ENCODE data around the gene BTBD9. TPM values are rescaled to one million over a fixed set of nuclear protein-coding genes. Genes with fewer than 3 reads are reported as not detected.

Gene BTBD9
- total RNA-seq, 4 donors from 2014 or later: 10.8 to 26.3 (median 15.3) TPM

GRCh38 chr6:38588631-38589366 is 50.9 kb downstream of the BTBD9 start:
- ATAC-seq (ENCODE audit: low FRiP score) (peak; percentile 94), DNase-seq (ENCODE audit: low spot score) (no peak)
- TF ChIP-seq, protein P1, sequence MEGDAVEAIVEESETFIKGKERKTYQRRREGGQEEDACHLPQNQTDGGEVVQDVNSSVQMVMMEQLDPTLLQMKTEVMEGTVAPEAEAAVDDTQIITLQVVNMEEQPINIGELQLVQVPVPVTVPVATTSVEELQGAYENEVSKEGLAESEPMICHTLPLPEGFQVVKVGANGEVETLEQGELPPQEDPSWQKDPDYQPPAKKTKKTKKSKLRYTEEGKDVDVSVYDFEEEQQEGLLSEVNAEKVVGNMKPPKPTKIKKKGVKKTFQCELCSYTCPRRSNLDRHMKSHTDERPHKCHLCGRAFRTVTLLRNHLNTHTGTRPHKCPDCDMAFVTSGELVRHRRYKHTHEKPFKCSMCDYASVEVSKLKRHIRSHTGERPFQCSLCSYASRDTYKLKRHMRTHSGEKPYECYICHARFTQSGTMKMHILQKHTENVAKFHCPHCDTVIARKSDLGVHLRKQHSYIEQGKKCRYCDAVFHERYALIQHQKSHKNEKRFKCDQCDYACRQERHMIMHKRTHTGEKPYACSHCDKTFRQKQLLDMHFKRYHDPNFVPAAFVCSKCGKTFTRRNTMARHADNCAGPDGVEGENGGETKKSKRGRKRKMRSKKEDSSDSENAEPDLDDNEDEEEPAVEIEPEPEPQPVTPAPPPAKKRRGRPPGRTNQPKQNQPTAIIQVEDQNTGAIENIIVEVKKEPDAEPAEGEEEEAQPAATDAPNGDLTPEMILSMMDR (IDR thresholded peaks at IDR 0.05): no peak

GRCh38 chr6:38587766-38588362 is 51.9 kb downstream of the BTBD9 start:
- DNase-seq (ENCODE audit: low spot score) (no peak), ATAC-seq (ENCODE audit: low FRiP score) (no peak)
- TF ChIP-seq, protein P1 (IDR thresholded peaks at IDR 0.05): no peak

DNA sequence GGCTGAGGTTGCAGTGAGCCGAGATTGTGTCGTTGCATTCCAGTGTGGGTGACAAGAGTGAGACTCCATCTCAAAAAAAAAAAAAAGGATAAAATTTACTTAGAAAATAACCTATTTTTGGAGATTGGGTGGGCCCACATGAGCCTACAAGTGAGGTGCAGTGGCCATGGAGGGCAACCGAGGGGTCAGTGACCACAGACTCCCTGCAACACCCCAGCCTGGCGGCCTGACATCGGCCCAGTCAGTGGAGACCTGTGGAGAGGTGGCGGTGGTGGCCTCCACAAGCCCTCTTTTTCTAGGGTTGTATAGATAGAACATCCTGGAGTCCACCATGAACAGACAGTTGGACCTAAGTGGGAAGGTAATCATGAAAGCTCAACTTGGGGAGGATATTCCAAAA is 52.7 kb downstream of the BTBD9 start:
- ATAC-seq (ENCODE audit: low FRiP score) (no peak), DNase-seq (ENCODE audit: low spot score) (no peak)
- TF ChIP-seq, protein P1 (IDR thresholded peaks at IDR 0.05): no peak

DNA sequence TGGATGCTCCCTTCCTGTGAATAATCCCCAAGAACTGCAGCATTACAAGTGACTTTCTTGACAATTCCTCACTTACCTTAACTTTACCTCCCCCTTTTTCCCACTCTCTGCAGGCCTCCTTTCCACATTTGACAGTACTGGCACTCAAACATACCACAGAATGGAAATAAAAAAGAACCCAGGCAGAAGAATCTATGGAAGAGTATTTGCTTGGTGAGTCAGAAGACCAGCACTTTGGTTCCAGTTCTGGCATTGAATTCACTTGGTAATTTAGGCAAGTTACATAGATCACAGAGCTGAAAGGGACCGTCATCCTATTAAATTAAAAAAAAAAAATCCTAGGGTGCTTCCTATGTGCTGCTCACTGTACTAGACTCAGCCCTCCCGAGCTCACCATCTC is 55.0 kb downstream of the BTBD9 start:
- DNase-seq (ENCODE audit: low spot score) (no peak), ATAC-seq (ENCODE audit: low FRiP score) (no peak)
- TF ChIP-seq, protein P1 (IDR thresholded peaks at IDR 0.05): no peak

DNA sequence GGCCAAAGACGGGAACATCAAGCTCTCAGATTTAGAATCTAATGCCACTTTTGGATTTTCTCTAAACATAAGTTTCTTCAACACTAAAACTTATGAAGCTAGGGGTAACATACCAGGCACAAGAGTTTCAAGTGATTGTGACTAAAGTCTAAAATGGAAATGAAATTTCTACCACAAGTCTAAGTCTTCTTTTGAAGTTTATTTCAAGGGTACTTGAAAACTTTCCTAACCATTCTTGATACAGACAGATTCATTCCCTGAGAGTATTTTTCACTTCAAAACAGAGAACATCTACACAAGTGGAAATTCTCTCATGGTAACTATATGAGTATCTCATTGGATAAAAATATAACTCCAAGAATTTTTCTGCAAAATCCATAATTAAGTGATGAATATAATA is 56.2 kb downstream of the BTBD9 start:
- TF ChIP-seq, protein P1 (IDR thresholded peaks at IDR 0.05): no peak
- DNase-seq (ENCODE audit: low spot score) (no peak), ATAC-seq (ENCODE audit: low FRiP score) (no peak)

DNA sequence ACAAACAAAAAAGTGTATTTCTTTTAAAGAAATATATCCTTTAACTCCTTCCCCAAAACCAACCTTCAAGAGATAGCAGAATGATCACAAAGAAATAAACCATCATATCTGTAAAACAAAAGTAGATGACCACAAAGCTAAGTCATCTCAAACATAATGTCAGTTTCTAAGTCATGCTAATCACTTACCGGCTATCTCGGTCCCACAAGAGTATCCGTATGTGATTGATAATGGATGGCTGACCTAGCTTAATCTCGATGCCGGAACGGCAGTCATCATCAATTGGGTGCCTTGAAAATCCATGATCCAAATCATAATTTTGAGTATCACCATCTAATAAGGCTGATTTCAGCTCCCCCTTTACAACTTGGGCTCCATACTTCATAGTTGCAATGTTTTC is 59.7 kb downstream of the BTBD9 start:
- DNase-seq (ENCODE audit: low spot score) (no peak), ATAC-seq (ENCODE audit: low FRiP score) (no peak)
- TF ChIP-seq, protein P1 (IDR thresholded peaks at IDR 0.05): no peak
